NCI-H2107 (cell line): ENCODE results near the gene ASAH2B.
A peak's percentile ranks its signal among the peaks of the same experiment; 100 is the strongest.
"Not testable (repeated sequence)": the region's sequence is repeated elsewhere in the genome, so short reads cannot be mapped to it uniquely, and the experiment has no call there.

Experiments
- DNase-seq: peaks from one replicate; lab custom pipeline; 2025; lab: John Stamatoyannopoulos, UW

The ASAH2B gene

DNA sequence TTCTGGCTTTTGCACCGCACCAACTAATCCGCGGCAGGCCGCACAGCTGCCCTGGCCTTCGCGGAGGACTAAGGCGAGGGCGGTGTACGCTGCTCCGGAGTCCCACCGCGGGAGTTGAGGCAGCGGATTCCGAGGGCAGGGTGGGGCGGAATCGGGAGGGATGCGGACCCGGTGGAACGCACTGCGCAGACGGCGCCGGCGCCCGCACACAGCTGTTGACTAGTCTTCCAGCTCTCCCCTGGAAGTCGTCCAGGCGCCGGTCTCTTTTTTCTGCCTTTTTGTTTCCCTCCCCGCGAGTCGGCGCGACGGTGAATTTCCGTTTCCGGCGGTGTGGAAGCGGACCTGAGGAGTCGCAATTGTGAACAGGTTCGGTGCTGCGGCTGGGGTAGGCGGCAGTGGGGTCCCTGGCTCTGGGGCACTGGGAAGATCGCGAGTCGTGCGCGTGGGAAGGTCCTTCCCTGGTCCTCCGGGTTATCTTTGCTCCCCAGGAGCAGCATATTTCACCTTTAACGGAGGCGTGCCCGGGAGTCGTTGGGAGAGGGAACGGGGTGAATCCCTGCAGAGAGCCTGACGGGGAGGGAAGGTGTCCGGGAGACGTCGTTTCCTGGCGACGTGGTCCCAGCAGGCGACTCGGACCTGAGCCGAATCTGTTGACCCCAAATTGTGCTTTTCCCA is at the start of gene ASAH2B:
Gene ASAH2B (plus strand): TSS at position 319 of the 675 bp plus-strand sequence. CDS start 5,195 bp downstream, outside the sequence.
- DNase-seq = peak; percentile 31

DNA sequence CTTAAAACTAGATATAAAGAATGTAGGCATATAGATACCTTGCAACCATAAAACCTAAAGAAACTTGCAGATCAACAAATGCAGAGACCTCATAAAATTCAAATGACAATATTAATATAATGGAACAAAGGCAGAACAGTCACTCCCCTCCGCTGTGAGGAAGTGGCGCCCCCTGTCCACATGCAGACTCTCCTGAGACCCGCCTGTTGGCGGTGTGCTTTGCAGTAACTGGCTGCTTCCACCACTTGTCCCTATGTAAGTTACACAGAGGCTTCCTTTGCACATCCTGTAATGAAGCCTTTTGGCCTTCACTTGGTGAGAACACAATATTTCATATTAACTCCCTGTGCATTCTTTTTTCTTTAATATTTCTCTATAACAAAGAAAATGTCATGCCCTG is 41.9 kb upstream of the ASAH2B start:
- DNase-seq = not testable (repeated sequence)

- not testable (repeated sequence) for DNase-seq
These were observed 37.8 kb upstream of the ASAH2B start for GRCh38 chr10:50701947-50702346.

DNA sequence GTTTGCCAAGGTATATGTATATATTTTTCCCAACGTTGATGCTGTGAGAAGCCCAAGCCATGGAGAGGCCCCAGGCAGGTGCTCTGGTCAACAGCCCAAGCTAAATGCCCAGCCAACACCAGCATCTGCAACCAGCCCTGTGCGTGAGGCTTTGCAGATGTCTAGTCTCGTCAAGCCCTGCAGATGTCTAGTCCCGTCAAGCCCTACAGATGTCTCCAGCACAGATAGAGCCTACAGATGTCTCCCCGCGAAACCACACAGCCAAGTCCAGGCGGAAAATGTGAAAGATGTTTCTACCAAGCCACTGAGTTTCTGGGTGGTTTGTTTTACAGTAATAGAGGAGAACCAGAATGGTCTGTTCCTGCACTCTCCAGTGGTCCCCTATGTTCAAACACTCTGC is 36.7 kb upstream of the ASAH2B start:
- not testable (repeated sequence) for DNase-seq

GRCh38 chr10:50704436-50705079 is 35.2 kb upstream of the ASAH2B start:
- not testable (repeated sequence) for DNase-seq

GRCh38 chr10:50706006-50706405 is 33.7 kb upstream of the ASAH2B start:
- not testable (repeated sequence) for DNase-seq

DNA sequence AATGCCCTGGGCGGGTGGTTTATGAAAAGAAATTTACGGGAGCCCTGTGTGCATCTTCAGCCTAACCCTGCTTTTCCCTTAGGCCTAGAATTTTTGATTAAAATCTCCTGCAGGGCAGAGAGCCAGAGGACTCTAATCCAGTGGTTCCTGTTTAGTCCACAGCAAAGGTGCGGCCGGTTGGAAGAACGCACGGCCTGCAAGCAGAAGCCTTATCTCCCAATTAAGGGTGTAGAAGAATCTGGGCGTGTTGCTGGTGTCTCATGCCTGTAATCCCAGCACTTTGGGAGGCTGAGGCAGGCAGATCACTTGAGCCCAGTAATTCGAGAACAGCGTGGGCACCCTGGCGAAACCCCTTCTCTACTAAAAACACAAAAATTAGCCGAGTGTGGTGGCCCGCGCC is 29.5 kb upstream of the ASAH2B start:
- DNase-seq = not testable (repeated sequence)

- DNase-seq = not testable (repeated sequence)
These were observed 15.9 kb upstream of the ASAH2B start for GRCh38 chr10:50723812-50724211.

DNA sequence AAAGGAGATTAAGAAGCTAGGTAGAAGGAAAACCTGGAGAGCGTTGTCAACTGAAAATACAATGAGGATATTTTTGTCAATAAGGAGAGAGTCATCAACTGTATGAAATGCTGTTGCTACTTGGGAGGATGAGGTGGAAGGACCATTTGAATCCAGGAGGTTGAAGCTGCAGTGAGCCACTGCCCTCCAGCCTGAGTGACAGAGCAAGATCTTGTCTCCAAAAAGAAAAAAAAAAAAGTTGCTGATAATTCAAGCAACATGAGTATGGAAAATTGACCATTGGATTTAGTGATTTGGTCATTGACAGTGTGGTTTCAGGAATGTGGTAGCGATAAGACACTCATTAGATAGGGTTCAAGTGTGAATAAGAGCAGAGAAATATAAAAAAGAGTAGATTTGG is 11.6 kb upstream of the ASAH2B start:
- not testable (repeated sequence) for DNase-seq

GRCh38 chr10:50738987-50739617 is 634 bp upstream of the ASAH2B start:
- not testable (repeated sequence) for DNase-seq

- DNase-seq = no peak
These were observed 535 bp downstream of the ASAH2B start for GRCh38 chr10:50740293-50740648.

DNA sequence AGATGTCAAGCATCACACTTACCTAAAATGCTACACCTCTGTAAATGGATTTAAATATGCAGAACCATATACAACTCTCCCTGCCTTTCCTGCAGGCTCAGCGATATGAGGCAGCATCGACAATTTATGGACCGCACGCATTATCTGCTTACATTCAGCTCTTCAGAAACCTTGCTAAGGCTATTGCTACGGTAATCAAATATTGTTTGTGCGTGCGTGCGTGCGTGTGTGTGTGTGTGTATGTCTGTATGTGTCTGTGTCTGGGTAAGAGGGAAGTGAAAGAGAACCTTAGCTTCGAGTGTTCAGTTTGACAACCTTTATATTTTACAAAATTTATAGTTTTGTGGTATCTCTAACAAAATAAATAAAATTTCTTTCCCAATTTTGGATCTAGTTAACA is 3.1 kb downstream of the ASAH2B start:
- DNase-seq = not testable (repeated sequence)

DNA sequence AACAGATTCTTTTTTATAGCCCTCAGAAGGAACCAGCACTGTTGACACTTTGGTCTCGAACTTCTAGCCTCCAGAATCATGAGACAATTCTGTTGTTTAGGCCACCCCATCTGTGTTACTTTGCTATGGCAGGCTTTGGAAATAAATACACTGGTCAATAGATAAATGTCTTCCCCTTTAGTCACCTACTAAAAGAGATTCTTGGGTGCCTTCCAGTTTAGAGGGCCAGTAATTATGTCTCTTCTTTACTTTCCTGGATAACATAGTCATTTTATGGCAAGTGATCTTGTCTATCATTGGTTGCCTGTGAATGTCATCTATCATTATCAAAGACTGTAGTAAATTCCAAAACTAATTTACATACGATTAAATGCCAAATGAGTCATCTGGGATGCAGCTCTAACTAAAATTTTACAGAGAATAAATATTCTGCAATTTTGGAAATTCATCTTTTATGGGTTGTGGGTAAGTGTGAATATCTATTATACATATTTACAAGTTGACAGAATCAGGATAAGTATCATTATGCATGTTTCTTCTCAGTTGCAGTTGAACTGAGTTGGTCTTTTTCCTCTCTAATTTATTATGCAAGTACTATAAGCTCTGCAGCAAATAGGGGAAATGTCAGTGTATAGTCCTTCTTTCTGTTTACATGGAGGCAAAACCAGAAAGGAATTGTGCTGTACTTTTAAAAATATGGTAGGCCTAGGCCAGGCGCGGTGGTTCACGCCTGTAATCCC is 27.2 kb downstream of the ASAH2B start:
- DNase-seq = not testable (repeated sequence)

GRCh38 chr10:50772042-50772441 is 32.3 kb downstream of the ASAH2B start:
- not testable (repeated sequence) for DNase-seq

- DNase-seq = not testable (repeated sequence)
These were observed 35.1 kb downstream of the ASAH2B start for GRCh38 chr10:50774868-50775267.

GRCh38 chr10:50780036-50780435 is 40.3 kb downstream of the ASAH2B start:
- DNase-seq = not testable (repeated sequence)

DNA sequence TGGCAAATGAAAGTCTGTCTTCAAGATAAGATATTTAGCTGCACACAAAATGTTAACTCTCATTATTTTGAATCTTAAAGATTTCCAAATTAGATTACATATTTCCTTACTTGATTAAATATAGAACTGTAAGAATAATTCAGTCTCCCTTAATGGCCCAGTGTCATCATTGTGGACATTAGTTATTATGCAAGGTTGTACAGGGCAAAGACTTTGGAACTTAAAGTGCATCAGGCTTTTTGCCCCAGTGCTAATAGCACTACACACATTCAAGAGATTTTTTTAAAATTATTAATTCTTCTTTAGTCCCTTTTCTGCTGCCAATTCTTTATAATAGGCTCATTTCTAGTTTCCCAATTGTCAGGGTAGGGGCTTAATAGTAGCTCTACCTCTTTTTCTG is 42.3 kb downstream of the ASAH2B start:
- DNase-seq = not testable (repeated sequence)

DNA sequence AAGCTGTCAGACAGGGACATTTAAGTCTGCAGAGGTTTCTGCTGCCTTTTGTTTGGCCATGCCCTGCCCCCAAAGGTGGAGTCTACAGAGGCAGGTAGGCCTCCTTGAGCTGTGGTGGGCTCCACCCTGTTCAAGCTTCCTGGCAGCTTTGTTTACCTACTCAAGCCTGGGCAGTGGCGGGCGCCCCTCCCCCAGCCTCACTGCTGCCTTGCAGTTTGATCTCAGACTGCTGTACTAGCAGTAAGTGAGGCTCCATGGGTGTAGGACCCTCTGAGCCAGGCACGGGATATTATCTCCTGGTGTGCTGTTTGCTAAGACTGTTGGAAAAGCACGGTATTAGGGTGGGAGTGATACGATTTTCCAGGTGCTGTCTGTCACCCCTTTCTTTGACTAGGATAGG is 48.2 kb downstream of the ASAH2B start:
- not testable (repeated sequence) for DNase-seq

DNA sequence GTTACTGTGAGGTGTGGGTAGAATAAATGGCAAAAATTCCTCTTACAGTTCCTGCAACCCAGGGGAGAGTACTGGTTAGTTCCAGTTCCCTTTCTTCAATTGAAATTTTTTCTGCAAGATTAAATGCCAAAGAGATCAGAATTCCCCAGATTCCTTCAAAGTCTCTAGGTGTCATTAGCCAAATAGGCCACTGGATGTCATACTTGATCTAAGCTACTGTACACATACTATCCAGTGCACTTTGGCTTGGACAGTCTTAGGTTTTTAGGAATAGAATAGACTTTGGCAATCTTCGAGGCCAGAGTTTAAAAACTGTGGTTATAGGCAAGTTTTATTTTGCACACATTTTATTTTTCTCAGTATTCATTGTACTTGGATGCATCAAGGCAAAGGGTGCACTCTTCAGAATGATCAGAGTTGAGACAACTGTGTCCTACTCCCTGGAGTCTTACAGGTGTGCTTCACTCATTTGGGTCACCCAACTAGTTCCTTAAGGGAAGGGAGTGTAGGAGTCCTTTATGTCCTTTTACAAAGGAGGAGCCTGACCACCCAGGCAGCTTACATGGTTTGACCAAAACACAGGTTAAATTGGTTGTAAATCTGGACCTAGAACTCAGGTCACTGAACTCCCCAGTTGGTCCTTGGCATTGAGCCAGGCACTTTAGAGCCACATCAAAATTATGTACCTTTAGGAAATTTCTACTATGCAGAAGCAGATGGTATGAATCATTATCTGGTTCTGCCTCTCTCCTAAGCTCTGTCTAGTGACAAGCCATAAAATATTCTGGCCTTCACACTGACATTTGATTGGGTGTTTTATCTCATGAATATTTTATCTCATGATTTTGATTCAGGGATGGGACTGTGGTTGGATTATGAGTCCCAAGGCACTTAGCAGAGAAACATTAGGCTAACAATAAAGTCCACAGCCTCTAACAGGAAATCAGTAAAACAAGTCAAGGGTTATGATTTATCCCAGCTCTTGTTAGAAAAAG is 49.5 kb downstream of the ASAH2B start:
- DNase-seq = no peak

DNA sequence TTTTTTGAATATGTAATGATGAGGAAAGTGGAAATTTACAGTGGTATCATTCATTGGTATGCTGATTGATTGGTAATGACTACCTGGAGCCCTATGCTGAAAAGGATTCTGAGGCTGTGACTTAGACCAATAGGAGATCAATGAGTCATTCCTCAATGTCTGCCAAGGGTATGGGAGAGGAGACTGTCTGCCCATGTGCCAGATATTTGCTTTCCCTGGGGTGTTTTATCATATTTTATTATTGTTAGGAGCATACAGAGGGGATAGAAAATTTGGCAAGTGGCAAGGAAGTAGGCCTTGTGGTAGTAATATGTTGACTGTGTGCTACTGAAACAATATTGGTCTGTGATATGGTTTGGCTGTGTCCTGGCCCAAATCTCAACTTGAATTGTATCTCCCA is 54.8 kb downstream of the ASAH2B start:
- no peak for DNase-seq

GRCh38 chr10:50796693-50797092 is 57.0 kb downstream of the ASAH2B start:
- no peak for DNase-seq
